Astrocyte (in vitro differentiated cells and primary cell): ENCODE results near the gene FYN. TPM values are rescaled to one million over a fixed set of nuclear protein-coding genes. Genes with fewer than 3 reads are reported as not detected.

ENCODE experiments used
- DNase-seq: peaks from one replicate; pipeline ENCODE4 v3.0.0-alpha.2; 2010; ENCODE audit warnings: low read depth
- FAIRE-seq: peaks from 2 replicates; lab custom pipeline; 2011; peaks lifted over from hg19 to GRCh38; lab: Jason Lieb, UNC
- H2AFZ ChIP-seq: 2 replicates; pipeline ENCODE4 v1.6.0; 2012; ENCODE audit warnings: low read depth, low read length, inconsistent platforms
- H3K27ac ChIP-seq: 2 replicates; pipeline ENCODE4 v1.5.1; 2011; ENCODE audit warnings: low read depth, low read length, inconsistent platforms
- H3K27me3 ChIP-seq: 2 replicates; pipeline ENCODE4 v1.6.0; 2011; ENCODE audit warnings: low read length, inconsistent platforms; ENCODE audit not compliant: insufficient read depth
- H3K36me3 ChIP-seq: 2 replicates; pipeline ENCODE4 v1.5.1; 2011; ENCODE audit warnings: low read length, inconsistent platforms; ENCODE audit not compliant: insufficient read depth
- H3K4me1 ChIP-seq: 2 replicates; pipeline ENCODE4 v1.5.1; 2011; ENCODE audit warnings: low read length, inconsistent platforms; ENCODE audit not compliant: insufficient read depth
- H3K4me2 ChIP-seq: 2 replicates; pipeline ENCODE4 v1.6.0; 2012; ENCODE audit warnings: low read length, inconsistent platforms
- H3K4me3 ChIP-seq: 2 replicates; pipeline ENCODE4 v1.5.1; 2011; ENCODE audit warnings: low read depth, mild to moderate bottlenecking, low read length, inconsistent platforms; ENCODE audit not compliant: insufficient read depth
- H3K79me2 ChIP-seq: 2 replicates; pipeline ENCODE4 v1.6.0; 2012; ENCODE audit warnings: mild to moderate bottlenecking, low read length, inconsistent platforms; ENCODE audit not compliant: insufficient read depth
- H3K9ac ChIP-seq: 2 replicates; pipeline ENCODE4 v1.6.0; 2012; ENCODE audit warnings: mild to moderate bottlenecking, low read length, inconsistent platforms
- H3K9me3 ChIP-seq: 2 replicates; pipeline ENCODE4 v1.5.1; 2012; ENCODE audit warnings: low read depth, mild to moderate bottlenecking, low read length, inconsistent platforms; ENCODE audit not compliant: insufficient read depth
- H4K20me1 ChIP-seq: 2 replicates; pipeline ENCODE4 v1.6.0; 2012; ENCODE audit warnings: low read length, inconsistent platforms; ENCODE audit not compliant: insufficient read depth
- H3K27ac Mint-ChIP-seq: one replicate; pipeline ENCODE4 v1.8.0; 2021; ENCODE audit warnings: mild to moderate bottlenecking, mixed read lengths; ENCODE audit not compliant: unreplicated experiment
- H3K27me3 Mint-ChIP-seq: one replicate; pipeline ENCODE4 v1.8.0; 2021; ENCODE audit warnings: low read depth, mixed read lengths; ENCODE audit not compliant: unreplicated experiment
- H3K36me3 Mint-ChIP-seq: one replicate; pipeline ENCODE4 v1.8.0; 2021; ENCODE audit warnings: low read depth, mixed read lengths; ENCODE audit not compliant: unreplicated experiment
- H3K4me1 Mint-ChIP-seq: one replicate; pipeline ENCODE4 v1.8.0; 2021; ENCODE audit warnings: low read depth, mixed read lengths; ENCODE audit not compliant: unreplicated experiment
- H3K4me3 Mint-ChIP-seq: one replicate; pipeline ENCODE4 v1.8.0; 2021; ENCODE audit warnings: mild to moderate bottlenecking, moderate library complexity, mixed read lengths; ENCODE audit not compliant: unreplicated experiment
- H3K9me3 Mint-ChIP-seq: one replicate; pipeline ENCODE4 v1.8.0; 2021; ENCODE audit warnings: mild to moderate bottlenecking, mixed read lengths; ENCODE audit not compliant: unreplicated experiment
- CTCF ChIP-seq: IDR thresholded peaks from 2 replicates; pipeline ENCODE4 v1.5.1; 2011; ENCODE audit warnings: low read depth, mild to moderate bottlenecking, inconsistent platforms, low read length, moderate library complexity; ENCODE audit not compliant: insufficient read depth
- EZH2 ChIP-seq: IDR thresholded peaks from 2 replicates; pipeline ENCODE4 v1.6.1; 2012; ENCODE audit warnings: mild to moderate bottlenecking, low read length, inconsistent platforms; ENCODE audit not compliant: insufficient read depth
- total RNA-seq: library from RNA; stranded (reverse); gene quantifications from 2 replicates; pipeline ENCODE4 v1.2.1, GENCODE V29; 2021

The FYN gene
- total RNA-seq, 1 donor from 2014 or later: 167 TPM

GRCh38 chr6:111653434-111653833, 219.8 kb downstream of the FYN start:
- Histone ChIP-seq H3K27ac (no peak overlapping the region), H4K20me1 (no peaks in the 10 kb centered on the region), H3K36me3 (no peaks in the 10 kb centered on the region), H3K4me1 (peaks cover 7% of the 10 kb centered on the region), H3K9ac (no peak overlapping the region), H3K27me3 (no peaks in the 10 kb centered on the region), H3K4me3 (no peak overlapping the region), H3K9me3 (no peaks in the 10 kb centered on the region), H2AFZ (no peak overlapping the region), H3K79me2 (no peaks in the 10 kb centered on the region), H3K4me2 (no peak overlapping the region)
- no peaks in the 10 kb centered on the region for H3K27me3 Mint-ChIP-seq
- FAIRE-seq: no peak
- H3K4me1 Mint-ChIP-seq: peaks cover 10% of the 10 kb centered on the region
- DNase-seq: no peak
- H3K4me3 Mint-ChIP-seq: no peak overlapping the region
- TF ChIP-seq EZH2 (no peak), CTCF (no peak)
- no peak overlapping the region for H3K27ac Mint-ChIP-seq
- peaks cover 17% of the 10 kb centered on the region for H3K36me3 Mint-ChIP-seq
- H3K9me3 Mint-ChIP-seq: no peaks in the 10 kb centered on the region

- H3K4me3 ChIP-seq: no peak overlapping the region
- H3K27ac Mint-ChIP-seq: no peak overlapping the region
- H3K4me1 Mint-ChIP-seq: peaks cover 5% of the 10 kb centered on the region
- H2AFZ ChIP-seq: no peak overlapping the region
- no peak overlapping the region for H3K9ac ChIP-seq
- H3K9me3 Mint-ChIP-seq: no peaks in the 10 kb centered on the region
- no peak overlapping the region for H3K27ac ChIP-seq
- H3K4me1 ChIP-seq: peaks cover 1% of the 10 kb centered on the region
- no peak for DNase-seq
- no peaks in the 10 kb centered on the region for H3K36me3 ChIP-seq
- no peaks in the 10 kb centered on the region for H3K27me3 ChIP-seq
- no peaks in the 10 kb centered on the region for H4K20me1 ChIP-seq
- H3K27me3 Mint-ChIP-seq: no peaks in the 10 kb centered on the region
- H3K9me3 ChIP-seq: no peaks in the 10 kb centered on the region
- H3K4me2 ChIP-seq: no peak overlapping the region
- H3K79me2 ChIP-seq: no peaks in the 10 kb centered on the region
- no peak overlapping the region for H3K4me3 Mint-ChIP-seq
- no peak for TF ChIP-seq CTCF
- H3K36me3 Mint-ChIP-seq: peaks cover 17% of the 10 kb centered on the region
- FAIRE-seq: no peak
Measured at GRCh38 chr6:111652156-111652555, 221.1 kb downstream of the FYN start.

GRCh38 chr6:111651185-111652034, 221.8 kb downstream of the FYN start:
- Histone ChIP-seq H3K4me3 (no peak overlapping the region), H4K20me1 (no peaks in the 10 kb centered on the region), H3K27me3 (no peaks in the 10 kb centered on the region), H3K4me2 (no peak overlapping the region), H3K79me2 (no peaks in the 10 kb centered on the region), H3K9ac (no peak overlapping the region), H3K4me1 (no peaks in the 10 kb centered on the region), H3K27ac (no peak overlapping the region), H2AFZ (no peak overlapping the region), H3K9me3 (no peaks in the 10 kb centered on the region), H3K36me3 (no peaks in the 10 kb centered on the region)
- Mint-ChIP-seq H3K27me3 (no peaks in the 10 kb centered on the region), H3K27ac (no peak overlapping the region), H3K36me3 (peaks cover 15% of the 10 kb centered on the region), H3K4me3 (no peak overlapping the region), H3K9me3 (no peaks in the 10 kb centered on the region), H3K4me1 (peaks cover 1% of the 10 kb centered on the region)
- no peak for FAIRE-seq
- no peak for DNase-seq
- TF ChIP-seq EZH2 (no peak), CTCF (no peak)
